Prostate gland (tissue), 2 donors: ENCODE measurements around the gene JARID2. TPM values are rescaled to one million over a fixed set of nuclear protein-coding genes. Genes with fewer than 3 reads are reported as not detected.

Experiments used
- DNase-seq: peaks from one replicate; pipeline ENCODE4 v3.0.0-alpha.2; 2019; ENCODE audit warnings: low spot score
- H3K27ac ChIP-seq, 2 donors: fragments of 200-600 bp; sonication (generic); 2 replicates each; pipeline ENCODE4 v1.5.1; 2017 to 2019
- H3K27me3 ChIP-seq: fragments of 200-600 bp; sonication (generic); replicated peaks from 2 replicates; pipeline ENCODE4 v1.5.1; 2019; ENCODE audit not compliant: insufficient read depth
- H3K36me3 ChIP-seq, 2 donors: fragments of 200-600 bp; sonication (generic); 1 replicate in 1 of 2; 2 replicates in 1 of 2; pipeline versions ENCODE4 v1.5.1 to v1.8.1; 2017 to 2019
- H3K4me1 ChIP-seq: fragments of 200-600 bp; sonication (generic); replicated peaks from 2 replicates; pipeline ENCODE4 v1.5.1; 2019
- H3K4me3 ChIP-seq, 2 donors: fragments of 200-600 bp; sonication (generic); 2 replicates each; pipeline ENCODE4 v1.5.1; 2017 to 2019
- H3K9me3 ChIP-seq: fragments of 200-600 bp; sonication (generic); 2 replicates; pipeline ENCODE4 v1.5.1; 2017
- POLR2A ChIP-seq: fragments of 450-650 bp; IDR thresholded peaks from one replicate; pipeline ENCODE4 v1.6.1; 2016; ENCODE audit warnings: antibody characterized with exemption, mild to moderate bottlenecking
- POLR2AphosphoS5 ChIP-seq: sonication (generic); formaldehyde crosslinking; IDR thresholded peaks from one replicate; pipeline ENCODE4 v1.6.1; 2017; ENCODE audit warnings: antibody characterized with exemption
- WGBS: methylation state at CpG from one replicate; pipeline ENCODE4 v1.1.5; 2018; 5-methylcytosine and 5-hydroxymethylcytosine counted together
- intact Hi-C: fragments of 100-400 bp; cut with DNase I; formaldehyde crosslinking; loops from one replicate; pipeline ENCODE4 v1.14.2; 2022
- total RNA-seq, 2 donors: library from RNA; depleted of rRNA; stranded (reverse); fragments of >200 nt; gene quantifications; one replicate each; pipeline ENCODE4 v1.1.0, GENCODE V29; 2016
- TF ChIP-seq, protein P1 (sequence below), 4 experiments: fragments of 200-600 bp in 2 of 4; fragments of 450-650 bp in 2 of 4; sonication (generic) in 2 of 4; IDR thresholded peaks; 1 replicate in 3 of 4; 2 replicates in 1 of 4; pipeline ENCODE4 v1.5.1; 2016 to 2019; ENCODE audit warnings: antibody characterized with exemption in 4 of 4, mild to moderate bottlenecking in 2 of 4, moderate library complexity in 2 of 4

Gene JARID2
- total RNA-seq, 2 donors from 2014 or later: 7.7 to 35.4 TPM

DNA sequence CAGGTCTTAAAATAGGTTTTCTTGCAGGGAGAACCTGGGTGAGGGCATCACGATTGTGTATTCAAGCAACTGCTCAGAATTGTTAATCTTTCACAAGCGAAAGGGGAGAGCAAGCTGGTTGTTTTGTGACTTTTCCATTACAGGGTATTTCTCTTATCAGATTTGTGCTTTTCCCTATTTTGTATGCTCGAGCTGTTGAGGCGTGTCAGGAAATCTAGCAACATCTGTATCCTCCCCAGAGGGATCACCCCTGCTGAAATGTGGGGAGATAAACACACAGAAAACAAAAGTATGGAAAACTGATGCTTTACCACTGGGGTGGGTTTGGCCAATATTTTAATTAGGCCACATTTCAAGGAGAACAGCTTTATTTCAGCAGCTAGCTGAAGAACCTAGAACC lies 230.0 kb downstream of the JARID2 start:
- intact Hi-C loops: no loop called here
- no peak for DNase-seq
- Histone ChIP-seq H3K9me3 (no peaks in the 10 kb centered on the region), H3K27ac (peak overlapping the region in 1 of 2 donors; percentile 40), H3K36me3 (no peaks in the 10 kb centered on the region), H3K27me3 (no peaks in the 10 kb centered on the region), H3K4me1 (no peaks in the 10 kb centered on the region), H3K4me3 (no peak overlapping the region)
- TF ChIP-seq POLR2A: no peak
- no peak for TF ChIP-seq POLR2AphosphoS5
- TF ChIP-seq, protein P1, sequence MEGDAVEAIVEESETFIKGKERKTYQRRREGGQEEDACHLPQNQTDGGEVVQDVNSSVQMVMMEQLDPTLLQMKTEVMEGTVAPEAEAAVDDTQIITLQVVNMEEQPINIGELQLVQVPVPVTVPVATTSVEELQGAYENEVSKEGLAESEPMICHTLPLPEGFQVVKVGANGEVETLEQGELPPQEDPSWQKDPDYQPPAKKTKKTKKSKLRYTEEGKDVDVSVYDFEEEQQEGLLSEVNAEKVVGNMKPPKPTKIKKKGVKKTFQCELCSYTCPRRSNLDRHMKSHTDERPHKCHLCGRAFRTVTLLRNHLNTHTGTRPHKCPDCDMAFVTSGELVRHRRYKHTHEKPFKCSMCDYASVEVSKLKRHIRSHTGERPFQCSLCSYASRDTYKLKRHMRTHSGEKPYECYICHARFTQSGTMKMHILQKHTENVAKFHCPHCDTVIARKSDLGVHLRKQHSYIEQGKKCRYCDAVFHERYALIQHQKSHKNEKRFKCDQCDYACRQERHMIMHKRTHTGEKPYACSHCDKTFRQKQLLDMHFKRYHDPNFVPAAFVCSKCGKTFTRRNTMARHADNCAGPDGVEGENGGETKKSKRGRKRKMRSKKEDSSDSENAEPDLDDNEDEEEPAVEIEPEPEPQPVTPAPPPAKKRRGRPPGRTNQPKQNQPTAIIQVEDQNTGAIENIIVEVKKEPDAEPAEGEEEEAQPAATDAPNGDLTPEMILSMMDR (IDR thresholded peaks at IDR 0.05): no peak
- WGBS: 83% methylated on average over 4 of the region's 4 CpGs

DNA sequence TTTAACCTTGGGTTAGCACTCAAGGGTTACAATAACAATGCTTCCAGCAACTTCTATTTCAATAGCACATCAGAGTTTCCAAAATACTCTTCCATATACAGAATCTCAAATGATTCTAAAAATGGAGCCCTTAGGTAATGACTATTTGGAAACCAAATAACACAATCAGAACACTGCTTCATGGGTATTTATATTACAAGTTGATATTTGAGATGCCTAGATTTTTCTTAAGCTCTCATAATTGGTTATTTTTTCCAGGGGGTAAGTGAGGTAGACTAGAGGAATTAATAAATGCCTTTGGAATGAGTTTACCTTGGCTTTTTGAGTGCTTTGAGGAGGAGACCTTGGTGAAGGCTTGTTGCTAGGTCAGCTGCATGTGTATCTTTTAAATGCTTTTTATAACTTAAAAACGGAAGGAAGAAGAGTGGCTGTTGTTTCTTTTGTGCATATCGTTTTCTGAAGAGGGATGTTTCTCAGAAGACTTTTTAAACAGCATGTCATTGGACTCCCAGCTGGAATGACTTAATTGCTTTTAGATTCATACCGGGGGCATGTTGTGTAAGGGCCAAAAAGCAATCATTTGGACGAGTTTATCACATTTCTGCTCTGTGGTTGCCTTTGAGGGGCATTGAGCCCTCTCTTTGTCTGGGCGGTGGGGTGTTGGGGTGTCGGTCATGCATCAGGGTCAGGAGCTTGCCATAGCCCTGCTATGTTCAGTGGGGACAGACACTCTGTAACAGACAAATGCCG lies 230.9 kb downstream of the JARID2 start:
- H3K4me1 ChIP-seq: no peaks in the 10 kb centered on the region
- no peaks in the 10 kb centered on the region for H3K27me3 ChIP-seq
- H3K4me3 ChIP-seq: no peak overlapping the region
- no peaks in the 10 kb centered on the region for H3K9me3 ChIP-seq
- 48% methylated on average over 7 of the region's 7 CpGs for WGBS
- H3K36me3 ChIP-seq: no peaks in the 10 kb centered on the region
- intact Hi-C loops: no loop called here
- DNase-seq: no peak
- H3K27ac ChIP-seq: peak overlapping the region in 1 of 2 donors; percentile 40
- TF ChIP-seq, protein P1 (IDR thresholded peaks at IDR 0.05): no peak
- TF ChIP-seq POLR2AphosphoS5: no peak
- no peak for TF ChIP-seq POLR2A

DNA sequence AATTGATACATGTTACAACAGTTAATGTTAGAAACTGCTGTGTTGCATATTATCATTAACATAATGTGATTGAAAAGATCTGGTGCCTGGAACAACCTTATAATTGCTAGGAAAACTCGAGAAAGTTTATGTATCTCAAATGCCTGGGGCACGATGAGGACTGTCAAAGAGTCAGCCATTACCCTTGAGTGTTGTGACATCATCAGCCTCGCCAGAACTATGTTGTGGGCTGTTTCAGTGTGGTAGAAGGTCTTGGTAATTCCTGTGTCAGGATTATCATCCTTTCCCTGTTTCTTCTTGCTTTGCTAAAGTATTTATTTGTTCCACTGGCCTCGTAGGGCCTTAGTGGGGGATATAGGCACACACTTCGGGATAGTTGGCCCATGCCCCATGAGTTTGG lies 231.9 kb downstream of the JARID2 start:
- no peak overlapping the region for H3K4me3 ChIP-seq
- H3K36me3 ChIP-seq: no peaks in the 10 kb centered on the region
- intact Hi-C loops: no loop called here
- no peak for TF ChIP-seq POLR2AphosphoS5
- TF ChIP-seq, protein P1 (IDR thresholded peaks at IDR 0.05): no peak
- no peak for TF ChIP-seq POLR2A
- no peaks in the 10 kb centered on the region for H3K27me3 ChIP-seq
- DNase-seq: no peak
- H3K9me3 ChIP-seq: no peaks in the 10 kb centered on the region
- 70% methylated on average over 5 of the region's 5 CpGs for WGBS
- H3K4me1 ChIP-seq: no peaks in the 10 kb centered on the region
- no peak overlapping the region for H3K27ac ChIP-seq

DNA sequence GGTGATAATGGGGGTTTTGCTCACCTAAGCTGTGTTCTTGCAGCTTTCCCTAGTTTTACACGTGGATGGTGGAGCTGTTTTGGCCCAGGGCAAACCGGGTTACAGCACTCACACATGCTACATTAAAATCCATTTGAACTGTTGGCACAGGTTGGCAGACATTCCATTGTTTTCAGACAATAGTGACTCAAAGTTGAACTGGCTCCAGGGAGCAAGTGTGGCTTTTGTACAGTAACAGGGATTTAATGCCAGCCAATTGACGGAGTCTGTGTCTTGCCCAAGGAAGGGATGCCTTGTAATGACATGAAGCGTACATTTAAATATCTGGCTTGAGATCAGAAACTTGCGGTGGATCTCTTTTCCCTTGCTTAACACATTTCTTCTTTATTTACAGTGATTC lies 233.9 kb downstream of the JARID2 start:
- Histone ChIP-seq H3K4me1 (no peaks in the 10 kb centered on the region), H3K27me3 (no peaks in the 10 kb centered on the region), H3K9me3 (no peaks in the 10 kb centered on the region), H3K36me3 (no peaks in the 10 kb centered on the region), H3K4me3 (no peak overlapping the region), H3K27ac (no peak overlapping the region)
- no peak for DNase-seq
- no peak for TF ChIP-seq POLR2A
- TF ChIP-seq, protein P1 (IDR thresholded peaks at IDR 0.05): no peak
- no peak for TF ChIP-seq POLR2AphosphoS5
- 43% methylated on average over 5 of the region's 5 CpGs for WGBS
- intact Hi-C loops: no loop called here

DNA sequence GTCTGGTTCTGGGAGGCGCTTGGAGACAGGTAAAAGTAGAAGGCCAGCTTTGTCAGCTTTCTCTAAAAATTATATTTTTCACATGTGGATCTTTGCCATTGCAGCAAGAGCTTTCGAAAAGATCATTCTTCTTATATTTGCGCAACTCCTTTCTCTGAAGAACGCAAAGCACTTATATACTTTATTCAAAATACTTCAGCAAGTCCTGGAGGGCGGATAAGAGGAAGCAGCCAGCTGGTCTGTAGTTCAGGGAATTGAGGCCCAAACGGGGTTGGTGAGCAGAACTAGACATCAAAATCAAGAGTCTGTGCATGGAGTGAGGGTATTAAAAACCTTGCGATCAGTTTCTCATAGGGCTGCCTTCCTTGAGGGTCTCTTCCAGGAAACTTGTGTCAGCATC lies 234.7 kb downstream of the JARID2 start:
- WGBS: 91% methylated on average over 7 of the region's 7 CpGs
- DNase-seq: no peak
- Histone ChIP-seq H3K27me3 (no peaks in the 10 kb centered on the region), H3K4me1 (no peaks in the 10 kb centered on the region), H3K36me3 (no peaks in the 10 kb centered on the region), H3K4me3 (no peak overlapping the region), H3K9me3 (no peaks in the 10 kb centered on the region), H3K27ac (no peak overlapping the region)
- intact Hi-C loops: no loop called here
- TF ChIP-seq POLR2AphosphoS5: no peak
- TF ChIP-seq POLR2A: no peak
- TF ChIP-seq, protein P1 (IDR thresholded peaks at IDR 0.05): no peak
